HUDEP-2 (cell line): ENCODE data around the gene BRK1.
"Not testable (repeated sequence)": the region's sequence is repeated elsewhere in the genome, so short reads cannot be mapped to it uniquely, and the experiment has no call there.

ENCODE experiments used
- DNase-seq, 76 experiments: peaks; one replicate each; lab custom pipeline; 2025; ENCODE audit not compliant: unreplicated experiment in 76 of 76; lab: John Stamatoyannopoulos, UW

Gene BRK1

DNA sequence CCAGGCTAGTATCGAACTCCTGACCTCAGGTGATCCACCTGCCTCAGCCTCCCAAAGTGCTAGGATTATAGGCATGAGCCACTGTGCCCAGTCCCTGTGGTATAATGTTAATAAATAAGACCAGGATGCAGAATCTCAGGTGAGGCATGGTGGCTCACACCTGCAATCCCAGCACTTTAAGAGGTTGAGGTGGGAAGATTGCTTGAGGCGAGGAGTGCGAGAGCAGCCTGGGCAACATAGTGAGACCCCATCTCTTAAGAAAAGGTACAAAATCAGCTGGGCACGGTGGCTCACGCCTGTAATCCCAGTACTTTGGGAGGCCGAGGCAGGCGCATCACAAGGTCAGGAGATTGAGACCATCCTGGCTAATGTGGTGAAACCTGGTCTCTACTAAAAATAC is 59.9 kb downstream of the BRK1 start:
- not testable (repeated sequence) for DNase-seq

DNA sequence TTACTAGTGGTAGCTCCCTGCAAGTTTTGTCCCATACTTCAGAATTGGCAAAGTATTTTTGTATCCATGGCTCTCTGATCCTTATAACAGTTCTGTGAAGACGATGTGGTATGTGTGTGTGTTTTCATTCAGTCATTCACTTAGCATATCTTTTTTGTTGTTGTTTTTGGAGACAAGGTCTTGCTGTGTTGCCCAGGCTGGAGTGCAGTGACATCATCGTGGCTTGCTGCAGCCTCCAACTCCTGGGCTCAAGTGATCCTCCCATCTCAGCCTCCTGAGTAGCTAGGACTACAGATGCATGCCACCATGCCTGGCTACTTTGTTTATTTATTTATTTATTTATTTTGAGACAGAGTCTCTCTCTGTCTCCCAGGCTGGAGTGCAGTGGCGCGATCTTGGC is 60.7 kb downstream of the BRK1 start:
- not testable (repeated sequence) for DNase-seq
